Astrocyte of the cerebellum (primary cell): ENCODE measurements around the gene RNF220.

Source experiments
- DNase-seq: peaks from one replicate; pipeline ENCODE4 v3.0.0-alpha.2; 2011; ENCODE audit warnings: low read depth
- H3K4me3 ChIP-seq: 2 replicates; pipeline ENCODE4 v1.5.1; 2011; ENCODE audit warnings: mild to moderate bottlenecking, low read depth, low read length, moderate library complexity
- CTCF ChIP-seq: IDR thresholded peaks from 2 replicates; pipeline ENCODE4 v1.5.1; 2012; ENCODE audit warnings: low read length, low read depth, moderate library complexity, mild to moderate bottlenecking; ENCODE audit errors: missing control alignments
- in situ Hi-C: cut with HindIII; loops from 2 replicates; pipeline ENCODE4 v1.10.0; 2017; ENCODE audit warnings: low sequenced_read_pairs

The RNF220 gene

DNA sequence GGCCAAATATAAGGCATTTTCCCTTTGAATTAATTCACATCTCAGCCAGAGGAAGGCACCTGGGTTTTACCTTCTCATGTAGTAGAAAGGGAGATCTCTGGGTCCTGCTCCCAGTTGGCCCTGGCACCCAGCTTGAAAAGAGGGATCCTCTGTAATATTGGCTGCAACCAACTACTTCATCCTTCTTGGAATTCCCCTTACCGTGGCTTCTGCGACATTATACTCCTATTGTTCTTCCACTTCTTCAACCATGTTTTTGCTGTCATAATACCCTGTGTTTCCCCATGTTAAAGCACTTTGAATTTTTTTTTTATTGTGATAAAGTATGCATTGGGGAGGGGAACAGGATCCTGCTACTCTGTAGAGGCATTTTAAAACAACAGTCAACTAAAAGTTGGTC is 26.8 kb downstream of the RNF220 start:
- TF ChIP-seq CTCF: no peak
- in situ Hi-C loops: no loop called here
- no peak for DNase-seq
- no peak overlapping the region for H3K4me3 ChIP-seq

DNA sequence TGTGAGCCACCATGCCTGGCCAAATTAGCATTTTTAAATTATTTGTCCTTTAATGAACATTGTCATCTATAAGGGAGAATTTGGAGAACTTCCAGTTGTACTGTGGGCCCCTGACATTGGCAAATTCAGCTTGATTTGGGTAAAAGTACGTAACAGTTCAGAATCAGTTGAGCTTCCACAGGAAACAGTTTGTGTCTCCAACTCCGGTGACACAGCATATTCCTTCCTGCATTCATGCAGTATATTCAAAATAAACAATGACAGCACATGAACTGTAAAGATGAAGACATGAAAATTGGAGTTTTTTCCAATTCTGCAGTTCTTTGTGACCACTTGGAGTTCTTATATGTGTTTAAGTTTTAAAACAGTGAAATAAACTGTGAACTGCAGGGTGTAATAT is 28.2 kb downstream of the RNF220 start:
- no peak for TF ChIP-seq CTCF
- H3K4me3 ChIP-seq: no peak overlapping the region
- in situ Hi-C loops: no loop called here
- DNase-seq: no peak

GRCh38 chr1:44436401-44437106 is 31.5 kb downstream of the RNF220 start:
- in situ Hi-C loops: no loop called here
- TF ChIP-seq CTCF: no peak
- DNase-seq: no peak
- H3K4me3 ChIP-seq: no peak overlapping the region

DNA sequence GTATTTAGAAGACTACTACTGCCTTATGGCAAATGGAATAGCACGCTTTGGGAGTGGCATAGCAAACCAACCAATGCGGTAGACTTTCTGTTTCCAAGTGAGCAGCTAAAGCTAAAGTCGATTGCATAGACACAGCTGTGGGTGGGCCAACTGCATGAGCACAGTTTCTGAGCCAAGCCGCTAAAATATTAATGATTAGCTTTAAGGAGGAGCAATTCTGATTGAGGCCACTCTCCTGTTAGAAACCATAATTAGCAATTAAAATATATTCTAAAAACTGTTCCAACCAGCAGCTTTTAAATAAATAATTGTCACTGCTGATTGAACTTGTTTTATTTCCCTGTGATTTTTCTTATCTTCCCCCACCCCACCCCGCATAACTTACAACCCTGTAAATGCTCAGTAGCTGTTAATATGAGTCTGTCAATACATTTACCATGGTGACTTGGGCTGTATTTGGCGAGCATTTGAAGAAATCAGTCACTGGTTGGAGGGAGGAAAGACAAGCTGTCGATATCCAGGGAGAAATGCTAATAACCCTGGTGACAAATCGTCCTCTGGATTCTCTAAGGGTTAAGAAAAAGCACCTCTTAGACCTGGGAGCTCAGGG is 32.2 kb downstream of the RNF220 start:
- in situ Hi-C loops: no loop called here
- no peak for TF ChIP-seq CTCF
- DNase-seq: no peak
- H3K4me3 ChIP-seq: no peak overlapping the region

GRCh38 chr1:44442791-44443190 is 37.7 kb downstream of the RNF220 start:
- TF ChIP-seq CTCF: no peak
- in situ Hi-C loops: no loop called here
- H3K4me3 ChIP-seq: no peak overlapping the region
- no peak for DNase-seq

DNA sequence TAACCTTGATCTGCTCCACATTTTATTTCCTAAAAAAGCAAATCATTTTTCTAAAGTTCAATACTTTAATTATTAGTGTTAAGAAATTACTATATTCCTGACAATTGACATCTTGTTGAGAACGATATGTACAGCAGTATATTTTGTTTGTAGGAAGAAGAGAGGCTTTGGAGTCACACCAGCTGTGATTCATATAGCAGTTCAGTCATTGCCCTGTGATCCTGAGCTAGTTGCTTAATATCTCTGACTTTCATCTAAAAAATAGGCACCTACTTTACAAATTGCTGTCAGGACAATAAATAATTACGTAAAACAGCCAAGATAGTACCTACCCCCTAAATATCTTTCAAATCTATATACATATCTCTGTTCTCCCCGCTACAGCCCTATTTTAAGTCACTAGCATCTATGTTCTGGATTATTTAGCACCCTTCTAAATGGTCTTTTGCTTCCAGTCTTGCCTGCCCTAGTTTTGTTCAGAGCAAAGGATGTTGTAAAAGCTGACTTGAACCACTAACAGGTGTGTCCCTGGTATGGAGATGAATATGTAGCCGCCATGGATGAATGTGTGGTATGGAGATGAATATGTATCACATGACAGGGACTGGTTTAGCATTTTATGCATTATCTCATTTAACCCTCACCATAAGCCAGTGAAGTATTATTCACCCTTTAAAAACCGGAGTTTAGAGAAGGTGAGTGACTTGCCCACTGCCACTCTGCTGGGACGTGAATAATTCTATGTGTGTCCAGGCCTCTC is 42.2 kb downstream of the RNF220 start:
- H3K4me3 ChIP-seq: no peak overlapping the region
- TF ChIP-seq CTCF: no peak
- in situ Hi-C loops: no loop called here
- no peak for DNase-seq
